ENCODE measurements around the gene FAM163B.
A peak's percentile ranks its signal among the peaks of the same experiment; 100 is the strongest.

The FAM163B gene

GRCh38 chr9:133585481-133586351 is 23.5 kb downstream of the FAM163B start:
- H3K79me2 ChIP-seq (ENCODE audit: control insufficient read depth, low read length): no peaks in the 10 kb centered on the region
- H3F3A ChIP-seq (ENCODE audit: control insufficient read depth, insufficient read depth): peaks cover 13% of the 10 kb centered on the region
- H3K27me3 ChIP-seq (ENCODE audit: control insufficient read depth, low read length): peaks cover 16% of the 10 kb centered on the region
- H4K20me1 ChIP-seq (ENCODE audit: control insufficient read depth, insufficient read depth, low read depth, low read length): no peaks in the 10 kb centered on the region
- H3K9me3 ChIP-seq (ENCODE audit: control insufficient read depth, insufficient read depth, low read length): peaks cover 18% of the 10 kb centered on the region; the same call in 1 of the 2 replicates
- no peak for TF ChIP-seq EZH2phosphoT487 (IDR thresholded peaks at IDR 0.05; ENCODE audit: borderline replicate concordance, low read length)
- no peak for TF ChIP-seq CTCF (IDR thresholded peaks at IDR 0.05; ENCODE audit: low read depth, low read length, poor library complexity, severe bottlenecking)
- peak overlapping the region; percentile 64 for H3K4me3 ChIP-seq (ENCODE audit: low read length)
- no peaks in the 10 kb centered on the region for H3K36me3 ChIP-seq (ENCODE audit: control insufficient read depth, low read length)
- peaks cover 46% of the 10 kb centered on the region for H3K4me1 ChIP-seq (ENCODE audit: control insufficient read depth, low read length)
- peak overlapping the region; percentile 79 for H3K4me2 ChIP-seq (ENCODE audit: low read length)
- H3K27ac ChIP-seq (ENCODE audit: low read depth, low read length): peak overlapping the region; percentile 67
- no peaks in the 10 kb centered on the region for H3K9me2 ChIP-seq (replicated peaks; ENCODE audit: control insufficient read depth, low read length)

DNA sequence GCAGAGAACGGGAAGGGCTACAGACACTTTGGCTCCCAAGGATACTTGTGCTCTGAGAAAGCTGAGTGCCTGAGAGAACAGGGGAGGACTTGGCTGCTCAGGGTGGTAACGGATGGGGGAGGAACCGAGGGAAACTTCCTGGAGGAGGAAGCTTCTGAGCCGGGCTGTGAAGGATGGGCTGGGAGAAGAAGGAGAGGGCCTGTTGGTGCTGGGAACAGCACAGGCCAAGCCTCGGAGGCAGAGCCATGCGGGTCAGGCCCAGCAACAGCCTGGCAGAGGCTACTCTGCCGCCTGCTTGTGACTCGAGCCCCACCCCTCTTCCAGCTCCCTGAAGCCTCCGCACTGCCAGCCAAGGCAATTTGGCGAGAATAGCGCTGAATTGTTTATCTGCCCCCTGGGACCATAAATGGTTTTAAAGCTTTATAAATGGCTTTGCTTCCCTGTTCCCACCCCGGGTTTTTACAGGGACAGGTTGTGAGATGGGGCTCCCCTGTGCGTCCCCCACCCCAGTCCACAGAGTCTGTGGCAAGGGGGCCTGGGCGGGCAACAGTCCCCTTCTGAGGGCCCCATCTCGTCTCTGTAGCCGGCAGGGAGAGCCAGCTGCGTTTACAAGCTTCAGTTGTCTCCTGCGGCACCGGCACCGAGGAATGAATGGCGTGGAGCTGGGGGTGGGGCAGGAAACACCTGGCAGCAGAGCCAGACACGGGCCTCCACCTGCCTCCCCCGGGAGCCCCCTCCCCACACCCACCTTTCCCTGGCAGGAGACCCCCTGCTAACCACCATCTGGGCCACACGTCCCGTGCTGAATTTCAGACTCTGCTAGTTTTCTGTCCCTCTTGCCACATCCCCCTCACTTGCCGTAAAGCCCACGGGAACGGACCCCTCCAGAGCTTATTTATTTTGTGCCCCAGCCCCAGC is 24.4 kb downstream of the FAM163B start:
- TF ChIP-seq CTCF (IDR thresholded peaks at IDR 0.05; ENCODE audit: low read depth, low read length, poor library complexity, severe bottlenecking) (peak; percentile 15), EZH2phosphoT487 (IDR thresholded peaks at IDR 0.05; ENCODE audit: borderline replicate concordance, low read length) (no peak)
- H3K4me3 ChIP-seq (ENCODE audit: low read length): peak overlapping the region; percentile 64
- no peaks in the 10 kb centered on the region for H4K20me1 ChIP-seq (ENCODE audit: control insufficient read depth, insufficient read depth, low read depth, low read length)
- no peaks in the 10 kb centered on the region for H3K79me2 ChIP-seq (ENCODE audit: control insufficient read depth, low read length)
- H3K27ac ChIP-seq (ENCODE audit: low read depth, low read length): peak overlapping the region; percentile 67
- H3K4me1 ChIP-seq (ENCODE audit: control insufficient read depth, low read length): peaks cover 55% of the 10 kb centered on the region
- H3K9me3 ChIP-seq (ENCODE audit: control insufficient read depth, insufficient read depth, low read length): peaks cover 18% of the 10 kb centered on the region; the same call in 1 of the 2 replicates
- H3K4me2 ChIP-seq (ENCODE audit: low read length): peak overlapping the region; percentile 79
- H3K27me3 ChIP-seq (ENCODE audit: control insufficient read depth, low read length): peaks cover 23% of the 10 kb centered on the region
- H3K9me2 ChIP-seq (replicated peaks; ENCODE audit: control insufficient read depth, low read length): no peaks in the 10 kb centered on the region
- H3F3A ChIP-seq (ENCODE audit: control insufficient read depth, insufficient read depth): peaks cover 17% of the 10 kb centered on the region
- no peaks in the 10 kb centered on the region for H3K36me3 ChIP-seq (ENCODE audit: control insufficient read depth, low read length)

GRCh38 chr9:133584167-133584558 is 25.0 kb downstream of the FAM163B start:
- H3K27ac ChIP-seq (ENCODE audit: low read depth, low read length): peak overlapping the region; percentile 67
- no peaks in the 10 kb centered on the region for H4K20me1 ChIP-seq (ENCODE audit: control insufficient read depth, insufficient read depth, low read depth, low read length)
- H3K4me3 ChIP-seq (ENCODE audit: low read length): peak overlapping the region; percentile 64; the same call in 1 of the 2 replicates
- H3K36me3 ChIP-seq (ENCODE audit: control insufficient read depth, low read length): no peaks in the 10 kb centered on the region
- peaks cover 17% of the 10 kb centered on the region for H3F3A ChIP-seq (ENCODE audit: control insufficient read depth, insufficient read depth)
- peaks cover 18% of the 10 kb centered on the region; the same call in 1 of the 2 replicates for H3K9me3 ChIP-seq (ENCODE audit: control insufficient read depth, insufficient read depth, low read length)
- H3K4me2 ChIP-seq (ENCODE audit: low read length): peak overlapping the region; percentile 79
- no peaks in the 10 kb centered on the region for H3K9me2 ChIP-seq (replicated peaks; ENCODE audit: control insufficient read depth, low read length)
- H3K4me1 ChIP-seq (ENCODE audit: control insufficient read depth, low read length): peaks cover 62% of the 10 kb centered on the region
- TF ChIP-seq CTCF (IDR thresholded peaks at IDR 0.05; ENCODE audit: low read depth, low read length, poor library complexity, severe bottlenecking) (no peak), EZH2phosphoT487 (IDR thresholded peaks at IDR 0.05; ENCODE audit: borderline replicate concordance, low read length) (no peak)
- no peaks in the 10 kb centered on the region for H3K79me2 ChIP-seq (ENCODE audit: control insufficient read depth, low read length)
- peaks cover 29% of the 10 kb centered on the region for H3K27me3 ChIP-seq (ENCODE audit: control insufficient read depth, low read length)

Data from DOHH2 (cell line).